GM21825 (cell line): Measurements from ENCODE around the gene PTK6.
"Not testable (repeated sequence)": the region's sequence is repeated elsewhere in the genome, so short reads cannot be mapped to it uniquely, and the experiment has no call there.

ENCODE experiments used
- ATAC-seq: cut with Tn5 transposase; IDR thresholded peaks from one replicate; pipeline ENCODE4 v1.9.1; 2021; ENCODE audit warnings: mild to moderate bottlenecking, moderate library complexity; ENCODE audit not compliant: unreplicated experiment

PTK6 gene

DNA sequence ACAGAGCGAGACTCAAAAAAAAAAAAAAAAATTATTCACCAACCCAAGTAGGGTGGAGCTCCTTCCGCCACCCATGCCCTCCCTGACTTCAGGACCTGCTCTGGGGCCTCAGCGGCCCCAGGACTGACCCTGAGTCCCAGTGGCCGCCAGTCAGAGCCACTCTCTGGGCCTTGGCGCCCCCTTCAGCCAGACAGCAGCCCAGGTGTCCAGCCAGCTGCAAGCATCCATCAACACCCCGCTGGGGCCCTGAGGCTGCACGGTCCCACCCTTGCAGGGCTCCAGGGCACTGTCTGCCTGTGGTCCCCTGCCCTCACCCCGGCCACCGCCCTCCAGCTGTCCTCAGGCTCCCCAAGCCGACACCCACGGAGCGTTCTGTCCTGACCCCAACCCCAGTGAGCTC, 53.3 kb downstream of the PTK6 start:
- ATAC-seq = no peak

DNA sequence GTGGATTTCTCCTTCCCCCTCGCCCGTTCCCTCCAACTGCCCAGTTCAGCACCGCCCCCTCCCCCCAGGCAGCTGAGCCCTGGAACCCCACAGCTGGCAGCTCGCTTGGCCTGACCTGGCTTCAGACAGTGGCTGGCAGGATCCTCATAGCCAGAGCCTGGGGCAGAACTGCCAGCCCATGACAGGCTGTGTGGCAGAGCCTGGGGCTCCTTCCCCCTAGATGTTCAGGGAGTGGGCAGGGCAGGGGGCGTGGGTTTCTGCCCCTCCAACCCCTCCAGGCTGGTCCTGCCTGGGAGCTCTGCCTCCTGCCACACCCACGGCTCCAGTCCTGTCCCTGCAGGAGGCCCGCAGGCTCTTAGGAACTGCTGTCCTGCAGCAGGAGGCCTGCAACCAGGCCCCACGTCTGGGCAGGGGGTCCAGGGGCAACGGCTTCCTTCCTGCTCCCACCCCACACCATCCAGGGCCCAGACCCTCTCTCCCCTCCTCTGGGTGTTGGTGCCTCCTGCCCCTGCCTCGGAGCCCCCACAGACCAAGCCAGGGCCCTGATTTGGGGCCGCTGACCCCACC, 55.1 kb downstream of the PTK6 start:
- ATAC-seq = no peak

- ATAC-seq = no peak
Observed at GRCh38 chr20:63481503-63481902, 55.7 kb downstream of the PTK6 start.

DNA sequence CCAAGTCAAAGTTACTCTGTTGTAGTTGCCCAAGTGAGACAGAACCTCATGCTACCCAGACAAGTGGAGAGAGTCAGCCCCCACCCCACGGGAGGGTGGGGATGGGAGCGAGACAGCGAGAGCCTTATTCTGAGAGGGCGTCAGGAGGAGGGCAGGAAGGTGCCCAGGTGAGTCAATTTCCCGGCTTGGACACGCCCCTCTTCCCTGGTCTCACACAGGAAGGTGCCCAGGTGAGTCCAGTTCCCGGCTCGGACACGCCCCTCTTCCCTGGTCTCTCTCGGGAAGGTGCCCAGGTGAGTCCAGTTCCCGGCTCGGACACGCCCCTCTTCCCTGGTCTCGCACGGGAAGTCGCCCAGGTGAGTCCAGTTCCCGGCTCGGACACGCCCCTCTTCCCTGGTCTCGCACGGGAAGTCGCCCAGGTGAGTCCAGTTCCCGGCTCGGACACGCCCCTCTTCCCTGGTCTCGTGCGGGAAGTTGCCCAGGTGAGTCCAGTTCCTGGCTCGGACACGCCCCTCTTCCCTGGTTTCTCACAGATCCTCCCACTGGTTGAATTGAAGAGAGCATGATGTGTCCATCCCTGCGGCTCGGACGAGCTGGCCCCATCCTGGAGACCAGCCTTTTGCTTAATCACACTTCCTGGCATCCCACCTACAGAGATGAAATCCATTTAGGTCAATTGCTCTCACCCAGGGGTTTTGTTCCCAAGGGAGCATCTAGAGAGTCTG, 57.3 kb downstream of the PTK6 start:
- not testable (repeated sequence) for ATAC-seq

GRCh38 chr20:63478346-63479302, 58.6 kb downstream of the PTK6 start:
- ATAC-seq = no peak
